ENCODE measurements around the gene SERPIND1.

Gene SERPIND1

DNA sequence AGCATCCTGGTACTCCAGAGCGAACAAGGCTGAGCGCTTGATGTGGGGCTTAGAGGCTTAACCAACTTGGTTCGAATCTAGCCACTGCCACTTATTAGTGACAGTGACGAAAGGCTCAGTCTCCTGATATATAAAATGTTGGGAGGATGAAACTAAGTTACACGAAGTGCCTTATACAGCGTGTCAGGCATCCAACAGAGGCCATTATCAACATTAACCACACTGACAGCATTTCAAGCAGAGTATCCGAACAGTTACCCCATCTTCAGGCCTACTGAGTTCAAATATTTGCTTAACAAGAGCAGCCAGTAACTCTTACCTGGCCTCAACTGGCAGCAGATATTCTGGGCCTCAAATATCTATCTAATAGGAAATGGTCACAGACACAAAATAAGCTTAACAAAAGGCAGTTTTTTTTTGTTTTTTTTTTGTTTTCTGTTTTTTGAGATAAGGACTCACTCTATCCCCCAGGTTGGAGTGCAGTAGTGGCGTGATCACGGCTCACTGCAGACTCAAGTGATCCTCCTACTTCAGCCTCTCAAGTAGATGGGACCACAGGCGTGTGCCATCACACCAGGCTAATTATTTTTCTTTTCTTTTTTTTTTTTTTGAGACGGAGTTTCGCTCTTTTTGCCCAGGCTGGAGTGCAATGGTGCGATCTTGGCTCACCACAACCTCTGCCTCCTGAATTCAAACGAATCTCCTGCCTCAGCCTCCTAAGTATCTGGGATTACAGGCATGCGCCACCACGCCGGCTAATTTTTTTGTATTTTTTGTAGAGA, 2.9 kb downstream of the SERPIND1 start:
- DNase-seq: no peak

DNA sequence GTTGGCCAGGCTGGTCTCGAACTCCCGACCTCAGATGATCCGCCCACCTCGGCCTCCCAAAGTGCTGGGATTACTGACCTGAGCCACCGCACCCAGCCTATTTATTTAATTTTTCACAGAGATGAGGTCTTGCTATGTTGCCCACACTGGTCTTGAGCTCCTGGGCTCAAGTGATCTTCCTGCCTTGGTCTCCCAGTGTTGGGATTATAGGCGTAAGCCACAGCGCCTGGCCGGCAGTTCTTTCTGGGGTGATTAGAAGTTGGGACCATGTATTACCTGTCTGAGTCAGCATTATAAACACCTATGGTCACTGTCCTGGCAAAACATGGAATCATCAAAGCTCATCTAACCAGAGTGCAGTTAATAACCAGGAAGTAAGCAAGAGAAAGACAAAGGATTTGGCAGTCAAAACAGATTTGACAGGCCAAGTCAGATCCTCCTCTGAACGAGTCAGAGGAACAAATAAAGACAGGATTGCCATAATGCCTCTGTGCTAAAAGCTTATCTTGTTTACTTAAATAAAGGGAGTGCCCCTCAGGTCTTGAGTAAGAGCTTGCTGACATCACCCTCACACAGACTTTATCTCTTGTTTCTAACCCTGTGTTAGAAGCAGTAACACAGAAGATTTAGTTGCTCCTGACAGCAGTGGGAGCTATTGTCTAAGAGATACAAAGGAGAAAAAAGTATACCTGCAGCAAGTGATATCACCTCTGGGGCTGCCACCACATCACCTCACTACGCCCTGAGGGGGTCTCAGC, 3.7 kb downstream of the SERPIND1 start:
- DNase-seq: no peak

DNA sequence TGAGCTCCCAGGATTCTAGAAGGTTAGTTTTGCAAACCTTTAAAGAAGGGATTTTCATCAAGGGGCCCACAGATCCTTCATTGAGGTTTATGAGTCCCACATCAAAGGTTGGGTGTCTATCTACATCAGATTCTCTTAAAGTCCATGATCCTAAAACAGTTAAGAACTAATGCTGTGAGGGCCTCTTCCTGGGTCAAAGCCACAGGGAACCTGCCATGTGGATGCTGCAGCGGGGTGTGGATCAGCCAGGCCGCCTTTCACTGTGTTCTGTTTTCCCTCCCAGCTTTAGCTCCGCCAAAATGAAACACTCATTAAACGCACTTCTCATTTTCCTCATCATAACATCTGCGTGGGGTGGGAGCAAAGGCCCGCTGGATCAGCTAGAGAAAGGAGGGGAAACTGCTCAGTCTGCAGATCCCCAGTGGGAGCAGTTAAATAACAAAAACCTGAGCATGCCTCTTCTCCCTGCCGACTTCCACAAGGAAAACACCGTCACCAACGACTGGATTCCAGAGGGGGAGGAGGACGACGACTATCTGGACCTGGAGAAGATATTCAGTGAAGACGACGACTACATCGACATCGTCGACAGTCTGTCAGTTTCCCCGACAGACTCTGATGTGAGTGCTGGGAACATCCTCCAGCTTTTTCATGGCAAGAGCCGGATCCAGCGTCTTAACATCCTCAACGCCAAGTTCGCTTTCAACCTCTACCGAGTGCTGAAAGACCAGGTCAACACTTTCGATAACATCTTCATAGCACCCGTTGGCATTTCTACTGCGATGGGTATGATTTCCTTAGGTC, 5.3 kb downstream of the SERPIND1 start:
- no peak for DNase-seq

DNA sequence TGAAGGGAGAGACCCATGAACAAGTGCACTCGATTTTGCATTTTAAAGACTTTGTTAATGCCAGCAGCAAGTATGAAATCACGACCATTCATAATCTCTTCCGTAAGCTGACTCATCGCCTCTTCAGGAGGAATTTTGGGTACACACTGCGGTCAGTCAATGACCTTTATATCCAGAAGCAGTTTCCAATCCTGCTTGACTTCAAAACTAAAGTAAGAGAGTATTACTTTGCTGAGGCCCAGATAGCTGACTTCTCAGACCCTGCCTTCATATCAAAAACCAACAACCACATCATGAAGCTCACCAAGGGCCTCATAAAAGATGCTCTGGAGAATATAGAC, 5.9 kb downstream of the SERPIND1 start:
- DNase-seq: no peak

DNA sequence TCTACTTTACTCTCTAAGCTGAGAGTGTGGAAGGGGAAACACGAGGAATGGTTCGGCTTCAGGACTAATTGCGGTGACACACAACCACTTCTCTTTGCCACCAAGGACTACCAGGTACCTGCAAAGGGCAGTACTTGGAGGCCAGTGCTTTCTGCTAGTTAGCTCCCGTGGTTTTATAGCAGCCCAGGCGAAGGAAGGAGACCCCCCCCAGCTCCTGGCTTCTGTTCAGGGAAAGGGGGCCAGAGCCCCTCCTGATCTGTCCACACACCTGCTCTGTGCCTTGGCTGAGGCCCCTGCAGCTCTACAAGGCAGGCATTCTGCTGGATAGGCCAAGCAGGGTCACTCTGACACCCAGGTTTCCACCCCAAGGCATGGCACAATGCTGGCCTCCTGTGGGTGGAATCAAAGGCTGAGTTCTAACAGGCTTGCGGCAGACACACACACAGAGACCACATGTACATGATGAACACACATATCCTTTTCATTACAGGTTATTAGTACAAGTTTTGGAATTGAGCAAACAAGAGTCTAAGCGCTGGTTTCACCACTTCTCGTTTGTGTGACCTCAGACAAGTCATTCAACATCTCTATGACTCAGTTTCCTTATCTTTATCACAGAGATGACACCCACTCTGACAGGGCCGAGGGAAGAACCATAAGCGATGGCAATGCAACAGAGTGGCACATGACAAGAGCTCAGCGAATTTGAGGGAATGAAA, 7.5 kb downstream of the SERPIND1 start:
- DNase-seq: no peak

DNA sequence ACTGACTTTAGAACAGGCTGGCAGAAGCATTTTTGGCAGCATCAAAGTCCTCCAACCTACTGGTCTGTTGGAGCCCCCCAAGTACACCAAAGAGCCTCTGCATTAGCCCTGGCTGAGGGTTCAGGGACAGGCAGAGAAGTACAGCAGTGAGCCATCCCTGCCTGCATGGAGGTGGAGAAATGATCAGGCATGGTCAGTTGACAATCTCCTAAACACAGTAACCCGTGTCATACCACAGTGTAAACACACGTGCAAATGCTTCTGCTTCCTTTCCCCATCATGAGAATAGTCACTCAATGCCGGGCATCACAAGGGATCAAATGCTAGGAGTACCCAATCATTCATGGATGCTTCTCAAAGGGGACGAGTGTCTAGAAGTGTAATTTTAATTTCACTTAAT, 8.2 kb downstream of the SERPIND1 start:
- no peak for DNase-seq

DNA sequence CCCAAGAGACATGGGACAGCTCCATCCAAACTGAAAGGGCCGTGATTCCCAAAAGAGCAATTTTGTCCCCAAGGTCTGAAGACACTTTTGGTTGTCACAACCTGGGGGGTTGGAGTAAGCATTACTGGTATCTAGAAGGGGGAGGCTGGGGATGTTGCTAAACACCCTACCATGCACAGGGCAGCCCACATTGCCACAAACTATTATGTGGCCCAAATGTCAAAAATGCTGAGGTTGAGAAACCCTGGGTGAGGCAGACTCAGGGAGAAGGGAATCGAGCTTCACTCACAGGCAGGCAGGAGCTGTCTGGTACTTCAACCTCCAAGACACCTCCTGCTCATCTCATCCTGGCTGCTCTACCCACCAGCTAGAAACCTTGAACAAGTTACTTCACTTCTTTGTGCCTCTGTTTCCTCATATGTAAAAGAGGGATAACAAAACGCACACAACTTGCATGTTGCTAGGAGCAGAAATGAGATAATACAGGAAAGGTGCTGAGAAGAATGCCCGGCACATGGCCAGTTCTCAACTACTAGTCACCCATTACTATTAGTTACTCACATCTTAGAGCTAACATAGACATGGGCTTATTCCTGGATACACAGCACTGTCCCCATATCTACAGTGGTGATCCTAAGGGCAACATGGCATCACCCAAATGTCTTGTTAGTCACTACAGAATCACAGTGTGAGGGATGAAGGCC, 8.8 kb downstream of the SERPIND1 start:
- no peak for DNase-seq

DNA sequence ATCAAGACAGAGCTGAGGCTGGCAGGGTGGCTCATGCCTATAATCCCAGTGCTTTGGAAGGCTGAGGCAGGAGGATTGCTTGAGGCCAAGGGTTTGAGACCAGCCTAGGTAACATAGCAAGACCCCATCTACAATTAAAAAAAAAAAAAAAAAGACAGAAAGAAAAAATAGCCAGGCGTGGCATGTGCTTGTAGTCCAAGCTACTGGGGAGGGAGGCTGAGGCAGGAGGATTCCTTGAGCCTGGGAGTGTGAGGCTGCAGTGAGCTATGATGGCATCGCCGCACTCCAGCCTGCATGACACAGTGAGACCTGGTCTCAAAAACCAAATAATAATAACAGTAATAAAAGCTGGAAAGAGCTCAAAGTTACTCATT, 9.4 kb downstream of the SERPIND1 start:
- DNase-seq: no peak

DNA sequence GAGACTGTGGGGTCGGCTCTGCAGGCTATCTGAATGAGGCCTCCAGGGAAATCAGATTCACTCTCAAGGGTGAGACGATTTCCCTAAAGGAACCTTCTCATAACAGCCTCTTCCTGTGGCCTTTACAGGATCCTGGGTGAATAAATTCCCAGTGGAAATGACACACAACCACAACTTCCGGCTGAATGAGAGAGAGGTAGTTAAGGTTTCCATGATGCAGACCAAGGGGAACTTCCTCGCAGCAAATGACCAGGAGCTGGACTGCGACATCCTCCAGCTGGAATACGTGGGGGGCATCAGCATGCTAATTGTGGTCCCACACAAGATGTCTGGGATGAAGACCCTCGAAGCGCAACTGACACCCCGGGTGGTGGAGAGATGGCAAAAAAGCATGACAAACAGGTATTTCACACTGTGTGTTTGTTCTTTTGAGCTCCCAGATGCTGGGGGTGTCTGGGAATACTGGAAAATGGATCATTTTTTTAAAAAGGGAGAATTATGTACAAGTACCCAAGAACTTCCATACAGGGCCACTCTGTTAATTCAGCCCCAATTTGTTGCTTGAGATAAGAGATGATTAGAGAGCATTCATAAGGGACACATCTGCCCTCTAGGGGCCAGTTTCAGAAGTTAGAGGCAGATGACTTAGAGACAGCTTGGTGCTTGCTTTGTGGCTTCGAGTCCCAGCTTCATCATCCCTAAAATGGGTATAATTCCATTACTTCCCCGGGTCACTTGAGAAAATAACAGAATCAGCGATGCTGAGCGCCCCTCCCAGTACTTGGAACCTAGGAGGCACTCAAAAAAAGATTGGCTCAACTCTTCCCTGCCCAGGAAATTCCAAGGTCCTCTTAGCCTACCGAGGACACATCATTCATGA, 10.2 kb downstream of the SERPIND1 start:
- DNase-seq: peak; percentile 26

DNA sequence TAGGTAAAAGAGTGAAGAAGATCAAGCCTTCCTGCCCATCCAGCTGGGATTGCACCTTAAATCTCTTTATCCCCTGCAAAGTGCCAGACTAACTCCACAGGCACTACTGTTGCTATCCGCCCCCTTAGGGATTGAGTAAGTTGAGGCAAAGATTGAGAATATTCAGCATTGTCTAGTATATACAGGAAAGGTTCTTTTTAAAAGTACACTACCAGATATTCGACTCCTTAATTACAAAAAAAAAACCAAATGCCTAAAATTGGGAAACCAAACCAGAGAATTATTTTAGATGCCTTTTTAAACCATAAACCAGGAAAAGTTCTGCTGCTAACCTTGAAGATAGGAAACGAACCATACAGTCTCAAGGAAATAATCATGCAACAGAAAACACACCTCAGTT, 11.5 kb downstream of the SERPIND1 start:
- DNase-seq: no peak

DNA sequence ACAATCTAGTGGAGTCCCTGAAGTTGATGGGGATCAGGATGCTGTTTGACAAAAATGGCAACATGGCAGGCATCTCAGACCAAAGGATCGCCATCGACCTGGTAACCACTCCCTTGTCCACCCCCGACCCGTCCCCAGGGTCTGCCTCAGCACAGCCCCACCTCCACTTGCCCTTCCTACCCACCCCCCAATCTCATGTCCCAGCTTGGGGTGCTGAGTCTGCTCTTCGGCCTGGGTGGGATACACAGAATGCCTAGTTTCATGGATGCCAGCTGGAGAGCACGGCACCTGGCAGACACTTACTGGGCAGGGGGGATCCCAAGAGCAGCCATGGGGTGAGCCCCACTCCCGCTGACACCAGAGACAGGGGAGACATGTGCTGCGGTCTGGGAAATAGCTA, 12.1 kb downstream of the SERPIND1 start:
- DNase-seq: no peak

DNA sequence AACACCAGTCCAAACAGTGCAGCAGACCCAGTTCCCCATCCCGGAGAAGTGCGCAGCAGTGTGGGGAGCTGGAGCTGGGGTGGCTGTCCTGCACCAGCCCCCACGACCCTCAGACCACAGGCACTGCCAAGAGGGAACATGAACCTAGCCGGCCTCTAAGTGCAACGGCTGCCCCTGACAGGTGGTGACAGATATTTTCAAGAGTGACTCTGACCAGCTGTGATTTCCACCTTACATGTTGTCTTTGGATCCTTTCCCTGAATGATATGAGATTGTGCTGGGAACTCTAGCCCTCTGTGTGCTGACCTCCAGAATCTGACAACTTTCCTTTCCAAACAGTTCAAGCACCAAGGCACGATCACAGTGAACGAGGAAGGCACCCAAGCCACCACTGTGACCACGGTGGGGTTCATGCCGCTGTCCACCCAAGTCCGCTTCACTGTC, 12.6 kb downstream of the SERPIND1 start:
- DNase-seq: no peak

DNA sequence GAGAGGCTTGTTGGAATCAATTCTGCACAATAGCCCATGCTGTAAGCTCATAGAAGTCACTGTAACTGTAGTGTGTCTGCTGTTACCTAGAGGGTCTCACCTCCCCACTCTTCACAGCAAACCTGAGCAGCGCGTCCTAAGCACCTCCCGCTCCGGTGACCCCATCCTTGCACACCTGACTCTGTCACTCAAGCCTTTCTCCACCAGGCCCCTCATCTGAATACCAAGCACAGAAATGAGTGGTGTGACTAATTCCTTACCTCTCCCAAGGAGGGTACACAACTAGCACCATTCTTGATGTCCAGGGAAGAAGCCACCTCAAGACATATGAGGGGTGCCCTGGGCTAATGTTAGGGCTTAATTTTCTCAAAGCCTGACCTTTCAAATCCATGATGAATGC, 13.3 kb downstream of the SERPIND1 start:
- no peak for DNase-seq

DNA sequence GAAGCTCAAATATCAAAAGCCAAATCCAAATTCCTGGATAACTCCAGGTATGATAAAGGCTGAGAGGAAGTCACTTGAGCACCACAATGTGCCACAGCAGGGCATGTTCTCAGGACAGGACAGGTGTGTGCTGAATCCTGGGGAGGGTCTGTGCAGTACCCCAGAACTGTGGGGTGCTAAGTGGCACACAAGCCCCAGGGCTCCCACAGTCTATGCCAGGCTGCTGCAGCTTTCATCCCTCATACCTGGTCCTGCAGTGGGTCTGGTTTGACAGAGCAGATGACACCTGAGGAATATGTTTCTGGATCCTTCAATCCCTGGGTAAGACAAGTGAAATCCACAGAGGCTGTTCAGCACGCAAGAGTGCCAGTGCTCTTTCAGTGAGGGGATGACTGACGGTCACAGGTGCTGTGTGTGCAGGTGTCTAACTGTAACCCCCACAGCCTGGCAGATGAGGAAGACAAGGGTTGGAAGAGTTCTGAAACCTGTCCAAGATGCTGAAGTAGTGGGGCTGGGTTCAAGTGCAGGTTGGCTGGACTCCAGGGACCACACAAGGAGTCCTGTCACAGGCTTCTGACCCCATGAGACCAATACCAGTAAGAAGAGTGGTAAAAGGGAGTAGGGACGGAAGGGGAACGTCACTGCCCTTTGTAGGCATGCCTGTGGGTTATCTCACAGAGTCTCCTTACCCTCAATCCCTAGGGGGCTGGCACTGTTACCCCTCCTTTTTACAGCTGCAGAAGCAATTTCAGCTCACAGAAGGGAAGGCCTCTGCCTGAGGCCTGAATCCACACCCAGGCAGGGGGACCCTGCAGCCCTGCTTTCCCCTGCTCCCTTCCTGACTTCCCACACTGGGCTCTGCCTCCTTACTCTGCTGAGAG, 14.1 kb downstream of the SERPIND1 start:
- no peak for DNase-seq

DNA sequence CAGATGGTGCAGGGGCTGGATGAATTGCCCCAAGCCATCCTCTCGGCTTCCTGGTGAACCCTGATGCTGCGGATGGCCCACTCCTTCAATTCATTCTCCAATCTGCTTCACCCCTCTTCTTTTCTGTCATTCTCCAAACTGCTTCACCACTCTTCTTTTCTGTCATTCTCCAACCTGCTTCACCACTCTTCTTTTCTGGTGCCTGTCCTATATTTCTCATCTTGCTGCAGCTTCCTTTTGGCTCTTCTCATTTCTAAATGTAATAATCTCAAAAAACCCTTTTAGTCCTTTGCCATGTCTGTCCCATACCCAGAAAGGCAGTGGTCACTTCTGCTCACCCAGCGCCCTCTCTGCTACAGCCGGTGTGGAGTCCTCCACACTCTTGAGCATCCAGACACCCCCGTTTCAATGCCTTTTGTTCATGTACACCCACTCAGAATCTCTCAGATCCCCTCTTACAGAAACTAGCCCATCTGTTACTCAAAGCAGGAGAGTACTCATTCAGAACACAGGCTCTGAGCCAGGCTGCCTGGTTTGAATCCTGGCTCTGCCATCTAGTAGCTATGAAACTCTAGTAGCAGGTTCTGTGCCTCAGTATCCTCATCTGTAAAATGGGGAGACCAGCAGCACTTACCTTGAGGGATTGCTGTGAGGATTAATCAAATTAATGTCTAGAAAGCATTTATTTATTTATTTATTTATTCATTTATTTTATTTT, 14.9 kb downstream of the SERPIND1 start:
- DNase-seq: no peak

DNA sequence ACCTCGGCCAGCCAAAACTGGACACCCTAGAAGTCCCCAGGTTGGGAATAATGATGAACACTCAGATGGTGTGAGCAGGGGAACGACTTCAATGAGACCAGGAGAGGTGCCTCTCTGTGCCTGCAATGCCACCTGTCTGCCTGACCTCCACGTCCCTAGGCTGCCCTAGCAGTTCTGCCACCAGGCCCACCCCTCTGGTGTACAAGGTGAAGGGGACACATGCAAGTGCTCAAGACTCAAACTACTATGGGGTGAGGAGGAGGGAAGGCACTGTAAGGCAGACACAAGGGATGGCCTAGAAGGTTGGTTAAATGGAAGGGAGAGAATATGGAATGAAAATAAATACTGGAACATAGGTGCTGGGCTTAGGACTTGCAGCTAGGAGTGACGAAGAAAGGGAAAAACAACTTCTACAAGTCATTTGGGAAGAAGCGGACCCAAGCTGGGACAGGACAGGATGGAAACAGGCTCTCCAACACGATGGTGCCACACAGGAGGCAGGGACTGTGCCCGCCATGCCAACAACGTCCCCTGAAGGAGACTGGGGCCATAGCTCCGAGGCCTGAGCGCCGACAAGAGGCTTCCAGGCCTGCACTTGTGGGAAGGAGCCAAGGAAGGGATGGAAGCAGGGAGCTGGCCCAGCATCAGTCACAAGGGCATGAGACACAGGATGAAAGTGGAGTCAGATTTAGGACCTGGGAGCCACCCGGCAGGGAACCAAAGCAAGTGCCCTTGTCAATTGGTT, 18.5 kb downstream of the SERPIND1 start:
- no peak for DNase-seq

DNA sequence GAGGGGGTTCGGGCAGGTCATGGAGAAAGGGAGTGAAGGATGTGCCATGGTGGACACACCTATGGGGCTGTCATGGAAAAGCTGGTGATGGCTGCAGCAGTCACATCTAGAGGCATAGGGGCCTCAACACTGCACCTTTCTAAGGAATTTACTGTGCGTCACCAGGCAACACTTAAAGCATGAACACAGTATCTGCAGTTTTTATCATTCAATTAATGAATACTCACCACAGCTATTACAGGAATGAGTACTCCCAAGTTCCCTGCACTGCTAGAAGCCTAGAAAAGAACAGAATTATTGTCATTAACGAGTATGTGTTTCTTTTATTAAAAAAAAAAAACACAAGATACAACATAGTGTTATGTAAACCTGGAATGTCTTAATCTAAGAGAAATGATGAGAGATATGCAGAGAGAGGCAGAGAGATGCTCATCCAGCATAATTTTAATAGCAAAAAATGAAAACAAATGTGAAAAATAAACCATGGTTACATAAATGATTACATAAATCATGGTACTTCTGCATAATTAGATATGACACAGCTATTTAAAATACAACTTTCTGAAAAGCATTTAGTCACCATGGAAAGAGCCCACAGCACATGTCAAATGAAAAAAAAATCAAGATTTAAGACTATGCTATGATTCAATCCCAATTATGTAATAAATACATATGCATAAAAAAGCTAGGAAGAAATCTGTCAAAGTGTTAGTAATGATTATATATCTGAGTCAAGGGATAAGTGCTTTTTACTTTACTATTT, 19.2 kb downstream of the SERPIND1 start:
- no peak for DNase-seq

Measured in NCI-H2171 (cell line).